CD4-positive, alpha-beta T cell treated with Interleukin-15 for 1 hour (primary cell): ENCODE results near the gene CTNNA2.

ENCODE experiments used
- DNase-seq: peaks from one replicate; pipeline ENCODE4 v3.0.0-alpha.2; 2020

The CTNNA2 gene

DNA sequence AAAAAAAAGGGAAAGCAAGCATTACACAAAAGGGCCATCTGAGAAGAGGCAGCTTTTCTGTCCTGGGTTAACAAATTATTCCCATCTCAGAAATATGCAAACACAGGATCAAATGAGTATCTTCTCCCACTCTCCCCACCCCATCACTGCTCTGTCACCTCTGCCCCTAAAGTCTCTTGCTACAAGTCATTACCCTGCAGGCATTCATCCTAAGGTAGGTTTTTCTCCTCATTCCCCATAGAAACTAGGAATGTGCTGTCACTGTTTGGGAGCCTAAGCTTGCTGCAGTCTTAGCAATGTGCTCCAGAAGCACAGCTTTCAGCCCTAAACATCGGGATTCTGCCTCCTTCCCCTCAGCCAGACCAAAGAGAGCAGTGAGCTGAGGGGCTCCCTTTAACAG, 788.1 kb downstream of the CTNNA2 start:
- DNase-seq, result no peak

DNA sequence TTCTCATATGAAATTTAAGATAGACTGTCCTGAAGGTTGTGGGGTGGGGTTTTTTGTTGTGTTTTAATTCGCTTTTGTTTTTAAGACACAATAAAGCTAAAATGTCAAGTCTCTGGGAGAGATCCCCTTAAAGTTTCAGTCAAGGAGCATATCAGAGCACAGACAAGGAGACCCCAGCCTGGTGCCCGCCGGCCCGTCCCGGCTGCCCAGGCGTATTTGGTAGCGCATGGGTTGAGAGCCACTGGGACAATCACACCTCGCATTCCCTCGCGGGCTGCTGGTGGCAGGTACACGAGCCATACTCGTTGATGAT, 789.1 kb downstream of the CTNNA2 start:
- DNase-seq, result no peak

DNA sequence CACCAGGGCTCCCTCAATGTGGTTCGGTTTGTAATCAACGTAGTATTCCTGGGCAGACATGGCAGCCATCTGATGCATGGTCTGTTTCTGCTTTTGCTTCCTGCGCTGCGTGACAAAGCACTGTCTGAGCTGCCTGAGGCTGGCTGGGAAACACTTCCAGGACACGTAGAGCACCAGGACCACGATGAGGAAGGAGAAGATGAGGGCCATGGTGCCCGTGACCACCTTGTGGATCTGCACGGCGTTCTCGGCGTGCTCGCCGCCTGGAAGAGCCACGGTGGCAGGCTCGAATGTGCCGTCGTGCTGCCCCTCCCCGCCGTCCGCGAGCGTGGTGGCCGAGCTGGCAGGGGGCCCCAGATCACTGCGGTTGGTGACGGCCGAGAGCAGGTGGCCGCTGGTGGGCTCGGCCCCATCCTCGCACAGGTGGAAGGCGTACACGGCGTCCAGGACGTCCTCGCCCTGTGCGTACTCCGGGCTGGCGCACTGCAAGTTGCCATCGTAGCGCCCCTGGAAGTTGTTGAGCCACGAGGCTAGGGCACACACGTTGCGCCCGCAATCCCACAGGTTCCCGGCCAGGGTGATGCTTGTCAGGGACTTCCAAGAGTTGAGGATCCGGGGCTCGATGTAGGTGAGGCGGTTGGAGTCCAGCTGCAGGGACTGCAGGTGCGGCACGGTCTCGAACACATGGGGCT, 789.6 kb downstream of the CTNNA2 start:
- DNase-seq, result no peak

DNA sequence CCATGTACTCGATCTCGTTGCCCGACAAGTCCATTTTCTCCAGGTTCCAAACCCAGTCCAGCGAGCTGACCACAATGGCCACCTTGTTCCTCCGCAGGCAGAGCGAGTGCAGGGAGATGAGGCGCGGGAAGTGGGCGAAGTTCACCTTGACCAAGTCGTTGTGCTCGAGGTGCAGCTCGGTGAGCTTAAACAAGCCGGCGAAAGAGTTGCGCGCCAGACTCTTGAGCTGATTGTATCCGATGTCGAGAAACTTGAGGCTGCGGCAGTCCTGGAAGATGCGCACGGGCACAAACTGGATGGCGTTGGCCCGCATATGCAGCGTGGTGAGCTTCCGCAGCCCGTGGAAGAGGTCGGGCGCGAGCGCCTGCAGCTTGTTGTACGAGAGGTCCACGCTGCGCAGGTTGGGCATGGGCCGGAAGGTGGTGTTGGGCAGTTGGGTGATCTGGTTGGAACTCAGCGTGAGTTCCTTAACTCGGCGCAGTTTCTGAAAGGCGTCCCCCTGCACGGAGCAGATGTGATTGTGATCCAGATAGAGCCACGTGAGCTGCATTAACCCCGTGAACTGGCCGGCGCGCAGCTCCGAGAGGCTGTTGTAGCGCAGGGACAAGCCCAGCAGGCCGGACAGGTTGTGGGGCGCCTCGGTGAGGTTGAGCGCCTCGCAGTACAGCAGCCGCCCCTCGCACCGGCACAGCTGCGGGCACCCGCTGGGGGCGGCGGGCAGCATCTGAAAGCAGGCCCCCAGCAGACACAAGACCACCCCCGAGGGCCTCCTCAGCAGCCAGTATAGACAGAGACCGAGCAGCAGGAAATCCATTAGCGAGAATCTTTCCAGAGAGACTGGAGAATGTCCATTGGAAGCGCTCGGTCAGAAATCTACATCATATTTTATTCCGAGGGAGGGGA, 790.4 kb downstream of the CTNNA2 start:
- DNase-seq, result no peak

DNA sequence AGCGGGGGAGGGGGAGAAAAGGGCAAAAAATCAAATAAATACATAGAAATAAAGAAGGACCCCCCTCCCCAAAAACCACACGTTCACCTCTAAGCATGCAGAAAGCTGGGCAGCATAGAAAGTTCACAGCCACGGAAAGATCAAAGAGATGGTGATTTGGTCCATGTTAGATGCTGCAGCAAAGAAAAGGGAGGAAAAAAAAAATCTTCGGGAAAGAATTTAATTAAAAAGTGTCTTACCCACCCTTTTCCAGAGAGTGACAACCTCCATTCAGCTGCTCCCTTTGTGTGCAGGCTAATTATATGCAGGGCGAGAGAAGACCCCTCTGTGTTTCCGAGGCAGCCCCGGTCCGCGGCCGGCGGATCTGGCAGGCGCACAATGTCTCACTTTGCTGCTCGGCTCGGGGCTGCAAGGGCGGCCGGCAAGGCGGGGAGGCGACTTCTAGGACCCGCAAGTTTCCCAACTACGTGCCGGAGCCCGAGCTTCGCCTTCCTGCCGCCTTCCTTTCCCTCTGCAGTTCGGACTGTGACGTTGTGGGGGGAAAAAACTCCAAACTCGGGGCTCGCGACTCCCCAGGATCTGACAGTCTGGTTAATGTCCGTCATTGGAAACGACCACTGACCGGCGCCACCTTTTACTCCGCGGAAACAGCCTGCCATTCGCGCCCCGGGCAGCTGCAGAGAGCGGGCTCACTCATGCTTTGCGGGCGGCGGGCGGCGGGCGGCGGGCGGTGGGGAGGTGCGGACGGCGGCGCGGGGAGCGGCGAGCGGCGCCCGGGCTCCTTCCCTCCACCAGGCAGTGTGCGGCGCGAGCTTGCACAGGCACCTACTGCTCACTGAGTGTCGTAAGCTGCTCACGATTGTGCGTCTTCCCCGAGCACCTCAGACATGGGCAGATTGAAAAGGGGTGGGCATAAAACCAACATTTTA, 791.3 kb downstream of the CTNNA2 start, which contains the start of gene LRRTM1:
Gene LRRTM1, minus strand, starts transcription at position 844 of the 929 bp plus-strand sequence. CDS start 933 bp downstream, outside the sequence.
- no peak for DNase-seq

DNA sequence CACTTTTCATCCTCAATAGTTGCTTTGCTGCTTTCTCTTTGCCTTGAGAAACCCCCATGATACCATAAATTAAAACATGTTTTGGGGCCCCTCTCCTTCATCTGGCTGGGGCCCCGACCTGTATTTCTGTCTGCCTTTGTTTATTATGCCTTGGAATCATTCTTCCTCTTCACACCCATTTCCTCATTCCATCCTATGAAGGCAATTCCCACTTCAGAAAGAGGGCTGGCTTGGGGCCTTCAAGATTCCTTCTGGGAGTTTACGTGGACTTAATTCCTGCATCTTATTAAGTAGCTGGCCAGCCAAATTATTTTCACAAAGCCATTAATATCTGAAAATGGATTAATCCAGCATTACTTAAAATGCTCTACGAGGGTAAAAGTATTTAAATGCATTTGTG, 798.5 kb downstream of the CTNNA2 start:
- no peak for DNase-seq

DNA sequence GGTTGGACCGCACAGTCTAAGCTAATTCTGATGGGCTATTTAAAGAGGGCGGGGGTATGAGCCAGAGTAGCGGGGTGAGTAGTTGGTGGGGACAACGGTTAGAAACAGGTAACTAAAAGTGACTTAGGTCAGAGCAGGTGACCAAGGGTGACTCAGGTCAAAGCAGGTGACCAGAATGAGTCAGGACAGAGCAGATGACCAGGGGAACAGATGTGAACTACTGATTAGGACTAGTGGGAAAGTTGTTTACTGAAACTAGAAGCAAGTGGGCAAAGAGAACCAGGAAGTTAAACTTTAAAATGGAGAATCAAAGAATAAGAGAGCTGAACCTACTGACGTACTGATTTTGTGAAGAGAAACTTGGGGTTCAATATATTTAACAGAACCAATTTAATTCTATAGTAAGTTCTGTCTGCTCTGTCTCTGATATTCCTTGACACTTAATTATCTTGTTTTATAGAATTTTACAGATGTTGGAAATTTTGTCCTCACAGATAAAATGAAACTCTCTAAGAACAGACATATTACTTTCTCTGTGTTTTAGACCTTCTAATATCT, 799.5 kb downstream of the CTNNA2 start:
- no peak for DNase-seq

DNA sequence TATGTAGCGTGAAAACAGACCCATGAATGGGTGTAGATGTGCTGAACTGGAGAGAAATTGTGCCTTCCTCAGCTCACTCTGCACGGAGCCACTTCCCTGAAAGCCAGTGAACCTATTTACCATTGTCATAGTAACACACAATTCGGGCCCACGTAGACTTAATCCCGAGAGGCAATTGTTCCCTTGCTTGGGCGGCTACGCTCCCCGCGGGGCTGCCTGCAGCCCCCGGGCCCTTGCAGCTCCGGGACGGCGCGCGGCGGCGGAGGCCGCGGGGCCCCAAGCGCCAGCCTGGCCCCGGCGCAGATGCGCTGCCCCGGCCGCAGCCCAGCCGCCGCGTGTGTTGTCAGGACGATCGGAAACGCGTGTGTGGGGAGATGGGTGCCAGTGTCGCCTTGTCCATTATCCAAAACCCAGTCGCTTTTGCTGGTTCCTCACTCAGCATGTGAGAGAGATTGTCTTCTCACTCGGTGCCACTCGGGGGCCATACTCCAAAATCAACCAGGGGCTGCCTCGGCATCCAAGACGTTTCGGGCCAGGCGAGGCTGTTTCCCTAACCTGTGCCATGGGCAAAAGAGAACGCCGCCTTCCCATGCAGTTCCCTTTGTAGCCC, 809.6 kb downstream of the CTNNA2 start:
- no peak for DNase-seq

DNA sequence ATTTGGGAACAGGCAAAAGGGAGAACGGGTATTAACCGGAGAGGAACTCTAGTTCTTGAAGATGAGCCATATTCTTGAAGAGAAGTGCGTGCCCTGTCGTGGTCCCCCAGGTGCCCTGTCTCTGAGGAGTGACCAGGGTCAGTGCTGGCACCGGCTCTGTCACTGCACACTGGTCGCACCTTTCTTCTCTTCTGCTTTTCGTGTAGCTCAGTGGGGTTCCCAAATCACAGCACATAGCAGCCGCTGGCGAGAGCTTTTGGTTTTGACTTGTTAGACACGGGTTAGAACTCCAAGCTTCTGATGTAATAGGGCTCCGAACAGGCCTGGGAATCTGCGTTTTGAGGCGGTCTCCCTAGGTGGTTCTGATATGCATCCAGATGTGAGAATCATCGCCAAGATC, 810.1 kb downstream of the CTNNA2 start:
- DNase-seq, result no peak

DNA sequence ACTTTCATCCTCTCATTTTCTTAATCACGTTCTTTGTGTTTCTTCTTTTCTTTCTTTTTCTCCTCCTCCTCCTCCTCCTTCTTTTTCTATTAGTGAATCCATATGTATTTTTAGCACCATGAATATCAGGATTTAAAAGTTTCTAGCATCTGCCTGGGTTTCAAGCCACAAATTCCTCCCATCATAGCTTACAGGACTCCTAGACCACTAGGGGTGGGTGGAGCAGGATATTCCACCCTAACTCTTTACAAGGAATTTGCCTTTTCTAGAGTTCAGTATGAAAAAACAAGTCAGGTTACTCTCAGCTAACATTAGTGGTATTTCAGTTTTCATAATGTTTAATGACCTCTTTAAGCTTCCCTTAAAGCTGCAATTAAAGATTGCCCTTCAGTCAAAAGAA, 810.8 kb downstream of the CTNNA2 start:
- no peak for DNase-seq

DNA sequence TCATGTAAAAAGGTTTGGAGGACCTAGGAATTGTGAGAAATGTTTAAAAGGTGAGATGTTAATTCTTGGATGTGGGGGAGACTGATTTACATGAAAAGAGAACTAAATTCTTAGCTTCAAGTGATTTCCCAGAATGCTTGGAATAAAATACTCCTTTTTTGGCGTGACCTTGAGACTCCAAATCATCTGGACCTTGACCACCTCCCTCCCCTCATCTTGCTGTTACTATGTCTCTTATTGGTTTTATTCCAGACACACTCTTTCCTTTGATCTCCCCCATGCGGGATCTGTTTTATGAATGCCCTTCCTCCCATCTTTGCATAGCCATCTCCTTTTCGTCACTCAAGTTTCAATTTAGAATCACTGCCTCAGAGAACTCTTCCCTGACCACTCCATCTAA, 811.7 kb downstream of the CTNNA2 start:
- DNase-seq, result no peak

DNA sequence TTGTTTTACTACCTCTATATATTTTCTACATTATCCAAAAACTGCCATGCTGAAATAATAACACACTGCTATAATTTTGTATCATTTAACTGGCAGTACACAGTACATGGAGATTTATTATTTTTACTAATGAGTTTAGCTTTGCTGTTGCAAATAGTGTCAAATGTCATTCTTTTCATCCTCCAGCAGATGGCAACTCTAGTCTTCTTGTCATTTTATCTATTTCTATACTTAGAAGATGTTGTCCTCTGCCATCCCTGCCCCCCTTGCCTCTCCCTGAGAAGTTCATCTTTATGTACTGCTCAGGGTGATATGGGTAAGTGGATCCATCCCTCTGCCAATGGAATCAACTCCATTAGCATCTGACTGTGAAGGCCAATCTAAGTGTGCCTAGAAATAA, 813.4 kb downstream of the CTNNA2 start:
- no peak for DNase-seq

DNA sequence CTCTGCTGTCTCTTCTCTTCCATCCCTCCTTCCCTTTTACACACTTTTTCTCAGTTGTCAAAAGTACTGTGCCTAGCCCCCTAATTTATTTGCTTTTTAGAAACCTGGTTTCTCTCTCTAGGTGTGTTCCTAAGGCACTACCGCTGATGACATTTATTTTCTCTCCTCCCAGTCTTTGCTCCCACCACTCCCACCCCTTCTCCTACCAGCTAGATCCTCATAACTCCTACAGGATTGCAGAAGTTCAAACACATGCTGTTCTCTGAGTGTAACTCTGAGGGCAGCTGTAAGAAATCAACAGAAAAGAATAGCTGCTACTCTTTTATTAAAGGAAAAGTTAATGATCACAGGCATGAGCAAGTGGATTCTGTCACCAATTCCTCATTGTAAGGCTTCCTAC, 814.0 kb downstream of the CTNNA2 start:
- no peak for DNase-seq

DNA sequence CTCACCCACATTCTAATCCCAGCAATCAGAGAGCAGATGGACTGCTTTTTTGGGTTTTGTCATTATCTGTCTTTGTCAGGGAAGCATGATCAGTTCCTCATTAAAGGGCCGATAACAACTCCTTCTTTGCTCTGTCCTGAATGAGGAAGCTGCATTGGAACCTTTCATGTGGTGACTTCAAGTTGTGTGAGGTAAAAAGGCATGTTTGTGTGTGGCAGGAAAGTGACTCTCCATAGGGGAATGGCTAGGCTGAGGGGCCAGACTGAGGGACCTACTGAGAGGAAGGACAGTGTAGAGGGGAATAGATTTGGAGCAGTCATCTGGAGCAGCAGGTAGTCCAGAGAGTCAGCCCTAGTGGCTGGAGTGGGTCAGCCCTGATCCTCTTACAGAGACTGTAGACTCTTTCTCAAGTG, 815.3 kb downstream of the CTNNA2 start:
- DNase-seq, result no peak

DNA sequence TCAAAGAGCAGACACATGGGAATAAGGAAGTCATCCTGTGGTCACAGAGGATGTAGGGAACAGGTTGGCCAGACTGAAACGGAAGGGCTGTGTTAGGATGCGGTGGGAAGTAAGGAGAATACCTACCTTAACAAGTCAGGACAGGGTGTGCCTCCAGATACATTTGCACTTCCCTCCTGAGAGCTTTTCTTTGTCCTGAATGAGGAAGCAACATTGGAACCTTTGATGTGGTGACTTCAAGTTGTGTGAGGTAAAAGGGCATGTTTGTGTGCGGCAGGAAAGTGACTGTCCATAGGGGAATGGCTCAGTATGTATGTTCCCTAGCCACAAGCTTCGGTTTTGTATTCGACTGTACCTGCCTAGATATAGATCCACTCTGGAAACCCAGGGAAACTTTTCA, 816.6 kb downstream of the CTNNA2 start:
- no peak for DNase-seq

DNA sequence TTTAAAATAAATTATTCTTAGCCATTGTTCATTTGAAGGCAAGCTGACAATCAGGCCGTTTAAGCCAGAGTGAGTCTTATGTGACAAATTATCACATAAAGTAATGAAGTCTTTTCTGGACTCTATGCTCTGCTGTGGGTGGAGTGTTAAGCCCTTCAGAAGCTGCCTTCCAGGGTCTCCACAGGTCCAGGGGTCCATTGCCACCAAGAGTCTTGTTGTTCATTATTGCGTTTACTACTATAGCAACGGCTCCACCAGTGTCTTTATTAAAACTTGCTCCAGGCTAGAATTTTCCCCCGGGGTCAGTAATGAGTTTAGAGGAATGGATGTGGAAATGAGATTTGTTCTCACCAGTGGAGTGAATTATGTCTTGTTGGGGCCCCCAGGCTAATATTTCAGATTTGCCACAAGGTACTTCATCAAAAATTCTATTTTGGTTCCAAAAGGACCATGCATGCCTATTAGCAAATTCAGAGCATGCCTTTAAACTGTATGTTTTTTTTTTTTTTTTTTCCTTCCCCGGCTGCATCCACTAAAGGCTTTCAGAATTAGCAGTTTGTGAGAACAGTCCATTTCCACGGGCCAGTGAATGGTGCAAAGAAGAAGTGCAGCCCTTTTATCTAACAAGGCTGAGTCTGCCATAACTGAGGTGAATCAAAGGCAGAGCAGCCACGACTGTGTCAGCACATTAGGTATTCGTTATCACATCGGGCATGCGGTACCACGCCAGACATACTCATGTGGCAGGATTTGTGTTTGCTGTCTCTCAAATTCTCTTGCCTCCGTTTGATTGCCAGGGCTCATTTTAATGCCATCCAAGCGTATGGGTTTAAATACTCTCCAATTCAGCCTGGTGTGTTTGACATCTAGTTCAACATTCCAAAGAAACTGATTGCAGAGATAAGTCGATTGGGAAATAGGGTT, 817.9 kb downstream of the CTNNA2 start:
- no peak for DNase-seq

DNA sequence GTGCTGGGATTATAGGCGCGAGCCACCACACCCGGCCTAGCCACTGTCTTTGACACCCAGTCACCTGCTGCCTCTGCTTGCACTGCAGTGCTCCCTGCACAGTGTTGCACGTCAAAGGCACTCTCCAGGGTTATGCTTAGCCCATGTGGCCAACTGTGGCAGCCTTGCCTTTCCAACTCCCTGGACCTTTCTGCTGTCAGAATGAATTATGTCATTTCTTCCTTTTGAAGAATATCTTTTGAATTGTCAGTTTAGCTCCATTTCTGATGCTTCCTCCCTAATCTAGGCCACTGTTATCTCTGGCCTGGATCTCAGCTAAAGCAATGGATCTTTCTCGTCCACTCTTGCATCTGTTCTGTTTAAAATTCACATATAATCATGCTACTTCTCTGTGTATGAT, 821.0 kb downstream of the CTNNA2 start:
- DNase-seq, result no peak

DNA sequence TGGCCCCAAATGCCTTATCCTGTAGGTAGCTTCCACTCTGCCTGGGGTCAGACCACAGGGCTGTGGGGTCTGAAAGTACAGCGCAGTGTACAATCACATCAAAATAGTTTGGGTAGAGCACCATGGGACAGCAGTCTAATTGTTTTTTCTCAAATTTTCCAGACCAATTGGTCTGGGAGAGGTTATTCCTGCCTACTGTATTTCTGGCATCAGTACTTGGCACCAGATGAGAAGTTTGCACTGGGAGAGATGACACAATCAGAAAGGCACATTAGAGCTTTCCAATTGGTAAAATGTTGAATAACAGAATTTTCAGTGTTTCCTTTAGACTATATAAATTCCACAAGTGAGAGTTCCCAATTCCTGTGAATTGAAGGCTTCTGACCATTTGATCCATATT, 822.6 kb downstream of the CTNNA2 start:
- DNase-seq, result no peak

DNA sequence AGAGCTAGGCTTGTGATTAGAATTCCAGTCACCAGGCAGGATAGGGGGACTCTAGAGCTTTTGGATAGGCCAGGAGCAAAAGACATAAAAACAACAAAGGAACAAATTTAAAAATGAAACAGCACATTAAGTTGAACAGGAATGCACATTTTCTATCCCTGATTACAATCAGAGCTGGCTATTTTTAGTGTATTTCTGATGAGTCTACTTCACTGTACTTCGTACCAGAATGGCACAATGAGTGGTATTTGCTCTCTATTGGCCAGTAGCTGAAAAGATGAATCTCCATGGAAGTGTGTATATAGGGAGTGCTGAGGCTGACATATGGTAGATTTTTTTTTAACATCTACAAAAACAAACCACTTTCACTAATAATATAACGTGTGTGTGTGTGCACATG, 825.9 kb downstream of the CTNNA2 start:
- DNase-seq, result no peak

DNA sequence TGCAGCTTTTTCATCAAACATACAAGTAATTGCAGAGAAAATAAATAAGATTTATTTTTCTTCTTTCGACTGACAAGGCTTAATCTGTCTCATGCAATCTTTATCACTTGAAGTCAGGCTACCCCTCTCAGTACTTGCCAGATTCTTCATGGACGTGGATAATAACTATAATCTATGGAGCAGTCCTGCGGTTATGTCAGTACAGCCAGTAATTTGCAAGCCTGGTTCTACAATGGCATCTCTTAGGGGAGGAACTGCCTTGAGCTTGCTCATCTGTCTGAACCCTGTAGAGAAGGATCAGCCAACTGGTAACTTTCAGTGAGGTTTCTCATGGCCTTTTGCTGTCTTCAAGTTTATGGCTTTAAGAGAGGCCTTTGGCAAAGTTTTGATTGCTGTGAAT, 827.2 kb downstream of the CTNNA2 start:
- no peak for DNase-seq

DNA sequence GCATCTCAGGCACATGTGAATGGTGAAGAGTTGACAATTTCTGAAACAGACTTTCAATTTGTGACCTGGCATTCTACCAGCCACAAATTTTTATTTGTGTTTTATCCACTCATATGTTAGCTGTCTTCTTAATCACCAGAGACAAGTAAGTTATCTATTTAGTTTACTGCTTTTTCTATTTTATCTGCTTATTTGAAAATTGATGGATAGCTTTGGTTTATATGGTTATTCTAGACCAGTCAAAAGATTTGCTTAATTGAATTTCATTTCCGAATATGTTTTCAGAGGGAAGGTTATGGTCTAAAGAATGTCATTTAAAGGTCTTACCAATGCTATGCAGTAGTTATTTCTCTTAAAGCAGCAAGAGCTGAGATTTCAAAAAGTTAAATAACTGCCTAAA, 835.2 kb downstream of the CTNNA2 start:
- DNase-seq, result no peak
